A549 (cell line): ENCODE results near the gene TRAPPC2L. TPM values are rescaled to one million over a fixed set of nuclear protein-coding genes. Genes with fewer than 3 reads are reported as not detected.

ENCODE experiments used
- ATAC-seq, 2 experiments: fragments of 200-7000 bp in 1 of 2; fragments of >200 bp in 1 of 2; cut with Nextera tagmentation in 1 of 2; cut with Tn5 transposase in 1 of 2; 3 replicates each; pipeline versions ENCODE4 v1.8.0 to v1.9.1; 2018 to 2020; ENCODE audit warnings: mild to moderate bottlenecking in 1 of 2, moderate library complexity in 1 of 2
- CTCF ChIA-PET: fragments of 300-600 bp; sonication (Branson Sonifier 250); formaldehyde crosslinking; extraction: SDS; loops from one replicate; lab custom pipeline; 2021; ENCODE audit warnings: antibody characterized with exemption, inconsistent platforms; lab: Yijun Ruan, JAX
- POLR2A ChIA-PET: fragments of 350-600 bp; formaldehyde crosslinking; extraction: SDS; loops from one replicate; lab custom pipeline; 2021; ENCODE audit warnings: antibody characterized with exemption, inconsistent platforms; lab: Yijun Ruan, JAX
- DNase-seq, 2 experiments: peaks; one replicate each; pipeline versions ENCODE4 v3.0.0 to v3.0.0-alpha.2; 2011 to 2016; ENCODE audit warnings: low read depth in 1 of 2, low spot score in 1 of 2
- FAIRE-seq: peaks from 2 replicates; lab custom pipeline; 2011; peaks lifted over from hg19 to GRCh38; lab: Jason Lieb, UNC
- H3K27ac ChIP-seq, 2 experiments: fragments of >200 bp; sonication (Bioruptor Twin); formaldehyde crosslinking; 3 replicates each; pipeline ENCODE4 v1.5.1; 2016 to 2017
- H3K4me1 ChIP-seq: fragments of >200 bp; sonication (Bioruptor Twin); formaldehyde crosslinking; 3 replicates; pipeline ENCODE4 v1.6.1; 2016
- H3K4me2 ChIP-seq: fragments of >200 bp; sonication (Bioruptor Twin); formaldehyde crosslinking; 3 replicates; pipeline ENCODE4 v1.6.1; 2016
- H3K4me3 ChIP-seq: fragments of >200 bp; sonication (Bioruptor Twin); formaldehyde crosslinking; 3 replicates; pipeline ENCODE4 v1.5.1; 2016
- H3K9me3 ChIP-seq: fragments of >200 bp; sonication (Bioruptor Twin); formaldehyde crosslinking; 3 replicates; pipeline ENCODE4 v1.6.1; 2016
- CHD4 ChIP-seq: fragments of 200-600 bp; sonication (generic); IDR thresholded peaks from 2 replicates; pipeline ENCODE4 v1.6.1; 2016; ENCODE audit warnings: antibody characterized with exemption, mild to moderate bottlenecking, borderline replicate concordance
- ESRRA ChIP-seq: fragments of 150-350 bp; IDR thresholded peaks from 2 replicates; pipeline ENCODE4 v1.6.1; 2014; ENCODE audit warnings: mild to moderate bottlenecking, low read length, borderline replicate concordance
- FOSL2 ChIP-seq, 2 experiments: fragments of 450-650 bp in 1 of 2; fragments of >200 bp in 1 of 2; sonication (Bioruptor Twin) in 1 of 2; formaldehyde crosslinking; IDR thresholded peaks; 2 replicates each; pipeline versions ENCODE4 v1.5.0 to v1.6.1; 2016 to 2020; ENCODE audit warnings: mild to moderate bottlenecking in 1 of 2, moderate library complexity in 1 of 2
- GATA3 ChIP-seq: IDR thresholded peaks from 2 replicates; pipeline ENCODE4 v1.6.1; 2012; ENCODE audit warnings: borderline replicate concordance
- HDAC2 ChIP-seq: fragments of 200-600 bp; sonication (generic); IDR thresholded peaks from 2 replicates; pipeline ENCODE4 v1.6.1; 2016
- HEYL ChIP-seq: fragments of 250-450 bp; sonication (Bioruptor Pico); IDR thresholded peaks from 2 replicates; pipeline ENCODE4 v1.8.0; 2021; ENCODE audit warnings: mild to moderate bottlenecking, moderate library complexity
- HOXB5 ChIP-seq: fragments of 250-450 bp; sonication (Bioruptor Pico); IDR thresholded peaks from 2 replicates; pipeline ENCODE4 v1.5.0; 2020; ENCODE audit warnings: mild to moderate bottlenecking, moderate library complexity
- JUN ChIP-seq, 2 experiments: fragments of >200 bp; sonication (Bioruptor Twin); formaldehyde crosslinking; IDR thresholded peaks; 2 replicates in 1 of 2; 3 replicates in 1 of 2; pipeline ENCODE4 v1.6.1; 2016 to 2017
- JUNB ChIP-seq: fragments of >200 bp; sonication (Bioruptor Twin); formaldehyde crosslinking; IDR thresholded peaks from 2 replicates; pipeline ENCODE4 v1.6.1; 2016
- KDM1A ChIP-seq: fragments of 200-600 bp; sonication (generic); IDR thresholded peaks from 2 replicates; pipeline ENCODE4 v1.6.1; 2016; ENCODE audit warnings: low read depth, mild to moderate bottlenecking
- KDM5A ChIP-seq: fragments of 200-600 bp; sonication (generic); IDR thresholded peaks from 2 replicates; pipeline ENCODE4 v1.6.1; 2016; ENCODE audit warnings: antibody characterized with exemption, mild to moderate bottlenecking
- MAFK ChIP-seq: fragments of 450-650 bp; IDR thresholded peaks from 2 replicates; pipeline ENCODE4 v1.6.1; 2014; ENCODE audit not compliant: partially characterized antibody
- MAZ ChIP-seq: fragments of 150-350 bp; IDR thresholded peaks from 2 replicates; pipeline ENCODE4 v1.6.1; 2014; ENCODE audit warnings: antibody characterized with exemption, low read depth, low read length, borderline replicate concordance
- NR3C1 ChIP-seq: fragments of >200 bp; sonication (Bioruptor Twin); formaldehyde crosslinking; IDR thresholded peaks from 3 replicates; pipeline ENCODE4 v1.6.1; 2017
- PHF8 ChIP-seq: fragments of 200-600 bp; sonication (generic); IDR thresholded peaks from 2 replicates; pipeline ENCODE4 v1.6.1; 2016; ENCODE audit warnings: low read depth, mild to moderate bottlenecking, antibody characterized with exemption, moderate library complexity, borderline replicate concordance
- POLR2AphosphoS2 ChIP-seq: conservative IDR thresholded peaks from 2 replicates; pipeline ENCODE4 v1.6.1; 2012; ENCODE audit warnings: low read length, improper control_type of control experiment, inconsistent platforms
- RAD21 ChIP-seq, 2 experiments: fragments of >200 bp in 1 of 2; sonication (Bioruptor Twin) in 1 of 2; formaldehyde crosslinking in 1 of 2; IDR thresholded peaks in 1 of 2; conservative IDR thresholded peaks in 1 of 2; 2 replicates in 1 of 2; 3 replicates in 1 of 2; pipeline ENCODE4 v1.6.1; 2012 to 2018; ENCODE audit warnings: inconsistent platforms in 1 of 2
- RNF2 ChIP-seq: fragments of 200-600 bp; sonication (generic); IDR thresholded peaks from 2 replicates; pipeline ENCODE4 v1.6.1; 2016; ENCODE audit warnings: low read depth, mild to moderate bottlenecking, antibody characterized with exemption, moderate library complexity, borderline replicate concordance
- SREBF2 ChIP-seq: fragments of 450-650 bp; IDR thresholded peaks from 2 replicates; pipeline ENCODE4 v1.6.1; 2014; ENCODE audit warnings: mild to moderate bottlenecking, moderate library complexity
- TP53 ChIP-seq: fragments of 250-450 bp; sonication (Bioruptor Pico); IDR thresholded peaks from 2 replicates; pipeline ENCODE4 v1.5.0; 2021; ENCODE audit warnings: mild to moderate bottlenecking, moderate library complexity
- ZNF302 ChIP-seq: fragments of 250-450 bp; sonication (Bioruptor Pico); IDR thresholded peaks from 2 replicates; pipeline ENCODE4 v1.9.0; 2021; ENCODE audit warnings: inconsistent platforms, mild to moderate bottlenecking, moderate library complexity
- WGBS: methylation state at CpG from one replicate; pipeline ENCODE4 v1.1.6; 2017; ENCODE audit errors: missing lambda C conversion rate; 5-methylcytosine and 5-hydroxymethylcytosine counted together
- polyA plus RNA-seq, 4 experiments: library from polyadenylated mRNA; depleted of rRNA in 3 of 4; stranded (reverse); fragments of >200 nt; fragmentation: RNase III in 1 of 4; extraction: RNeasy Plus Mini Kit Qiagen cat#74134 plus additional on column Dnase treatment in 1 of 4; gene quantifications; 2 replicates in 3 of 4; 3 replicates in 1 of 4; pipeline ENCODE4 v1.2.3, GENCODE V29; 2011 to 2017
- TF ChIP-seq, protein P1 (sequence below): fragments of >200 bp; sonication (Bioruptor Twin); formaldehyde crosslinking; IDR thresholded peaks from 3 replicates; pipeline ENCODE4 v1.6.1; 2016
- TF ChIP-seq, protein P2 (sequence below): fragments of >200 bp; sonication (Bioruptor Twin); formaldehyde crosslinking; IDR thresholded peaks from 2 replicates; pipeline ENCODE4 v1.6.1; 2016
- TF ChIP-seq, protein P3 (sequence below): fragments of 200-600 bp; sonication (generic); IDR thresholded peaks from 2 replicates; pipeline ENCODE4 v1.6.1; 2016; ENCODE audit warnings: antibody characterized with exemption, mild to moderate bottlenecking, moderate library complexity
- TF ChIP-seq, protein P4 (sequence below): fragments of >200 bp; sonication (Bioruptor Twin); formaldehyde crosslinking; IDR thresholded peaks from 3 replicates; pipeline ENCODE4 v1.5.1; 2016
- TF ChIP-seq, protein P5 (sequence below): IDR thresholded peaks from 2 replicates; pipeline ENCODE4 v1.6.1; 2012

The TRAPPC2L gene
- polyA plus RNA-seq, 2 of the 4 experiments (the other 2 are of a cell fraction), result 70.3 to 80.2 TPM

DNA sequence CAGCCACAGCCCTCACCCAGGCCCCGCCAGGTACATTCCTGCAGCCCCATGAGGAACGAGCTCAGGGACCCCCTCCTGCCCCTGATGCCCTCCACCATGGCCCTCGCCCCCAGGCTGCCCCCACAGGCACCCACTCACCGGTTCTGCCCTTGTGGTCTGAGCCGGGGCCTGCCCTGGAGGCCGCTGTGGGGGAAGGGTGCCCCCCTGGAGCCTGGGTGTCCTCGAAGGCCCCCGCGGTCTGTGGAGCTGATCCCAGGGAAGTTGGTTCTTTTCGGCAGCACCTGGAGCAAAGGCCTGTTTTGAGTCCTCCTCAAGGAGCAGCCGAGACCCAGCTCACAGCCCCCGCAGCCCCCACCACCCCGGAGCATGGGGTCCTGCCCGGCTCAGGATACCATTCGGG, 7.2 kb downstream of the TRAPPC2L start:
- TF ChIP-seq CHD4 (no peak), HDAC2 (no peak), SREBF2 (no peak), ZNF302 (CRISPR knock-in tag) (no peak), MAZ (no peak), KDM1A (no peak), KDM5A (no peak), HOXB5 (no peak)
- TF ChIP-seq, all 56 proteins: peak for 0
- FAIRE-seq, result no peak
- no peak overlapping the region for H3K27ac ChIP-seq
- WGBS, result 86% methylated on average over 5 of the region's 15 CpGs
- H3K4me3 ChIP-seq, result no peak overlapping the region
- H3K9me3 ChIP-seq, result no peaks in the 10 kb centered on the region
- ChIA-PET CTCF (interaction anchor here (1.0 to 1.2 kb wide), 2 partner anchors 52 to 127 kb away, joined by 3 to 4 read pairs; partner anchors contain the start of gene APRT), POLR2A (no interaction called here)
- DNase-seq, result no peak
- no peaks in the 10 kb centered on the region for H3K4me1 ChIP-seq
- no peak for ATAC-seq
- H3K4me2 ChIP-seq, result no peak overlapping the region

DNA sequence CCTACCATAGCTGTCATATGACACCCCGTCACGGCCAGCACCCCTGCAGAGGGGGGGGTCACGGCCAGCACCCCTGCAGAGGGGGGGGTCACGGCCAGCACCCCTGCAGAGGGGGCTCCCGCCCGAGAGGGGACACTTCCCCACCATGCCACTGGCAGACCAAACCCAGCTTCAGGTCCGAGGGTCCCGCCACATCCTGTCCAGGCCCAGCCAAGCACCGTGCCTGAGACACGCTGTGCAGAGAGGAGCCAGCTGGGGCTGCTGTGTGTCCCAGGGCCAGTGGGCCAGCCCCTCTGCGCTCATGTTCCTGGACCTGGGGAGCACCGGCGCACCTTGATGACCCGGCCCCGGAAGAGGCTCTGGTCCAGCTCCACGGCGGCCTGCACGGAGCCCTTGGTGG, 7.6 kb downstream of the TRAPPC2L start:
- no peak for TF ChIP-seq FOSL2 (IDR thresholded peaks at IDR 0.05)
- no peak for TF ChIP-seq FOSL2 (CRISPR knock-in tag; IDR thresholded peaks at IDR 0.05)
- TF ChIP-seq RNF2, result no peak
- no peak for TF ChIP-seq RAD21 (conservative IDR thresholded peaks at IDR 0.05 in 1 of 2, IDR thresholded peaks at IDR 0.05 in 1 of 2)
- no peak for TF ChIP-seq TP53 (CRISPR knock-in tag)
- TF ChIP-seq, protein P1, sequence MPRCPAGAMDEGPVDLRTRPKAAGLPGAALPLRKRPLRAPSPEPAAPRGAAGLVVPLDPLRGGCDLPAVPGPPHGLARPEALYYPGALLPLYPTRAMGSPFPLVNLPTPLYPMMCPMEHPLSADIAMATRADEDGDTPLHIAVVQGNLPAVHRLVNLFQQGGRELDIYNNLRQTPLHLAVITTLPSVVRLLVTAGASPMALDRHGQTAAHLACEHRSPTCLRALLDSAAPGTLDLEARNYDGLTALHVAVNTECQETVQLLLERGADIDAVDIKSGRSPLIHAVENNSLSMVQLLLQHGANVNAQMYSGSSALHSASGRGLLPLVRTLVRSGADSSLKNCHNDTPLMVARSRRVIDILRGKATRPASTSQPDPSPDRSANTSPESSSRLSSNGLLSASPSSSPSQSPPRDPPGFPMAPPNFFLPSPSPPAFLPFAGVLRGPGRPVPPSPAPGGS, result no peak
- TF ChIP-seq JUN (IDR thresholded peaks at IDR 0.05), result no peak
- TF ChIP-seq, protein P2, sequence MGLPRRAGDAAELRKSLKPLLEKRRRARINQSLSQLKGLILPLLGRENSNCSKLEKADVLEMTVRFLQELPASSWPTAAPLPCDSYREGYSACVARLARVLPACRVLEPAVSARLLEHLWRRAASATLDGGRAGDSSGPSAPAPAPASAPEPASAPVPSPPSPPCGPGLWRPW, result no peak
- TF ChIP-seq POLR2AphosphoS2, result no peak
- TF ChIP-seq SREBF2, result no peak
- TF ChIP-seq, all 56 proteins: peak for 0
- H3K27ac ChIP-seq, result no peak overlapping the region
- H3K4me2 ChIP-seq, result no peak overlapping the region
- ChIA-PET CTCF (interaction anchor here (1.0 to 1.7 kb wide), 5 partner anchors 37 to 303 kb away, joined by 3 to 7 read pairs (median 4); partner anchors contain the start of gene APRT), POLR2A (no interaction called here)
- ATAC-seq (0 out of 6 replicates have a peak, but pooled peaks of 1 of the 2 experiments have one; percentile 13), FAIRE-seq (no peak), DNase-seq (no peak)
- no peaks in the 10 kb centered on the region for H3K9me3 ChIP-seq
- WGBS, result no CpG with 5 or more reads among the region's 18 CpGs
- H3K4me1 ChIP-seq, result no peaks in the 10 kb centered on the region
- no peak overlapping the region for H3K4me3 ChIP-seq

DNA sequence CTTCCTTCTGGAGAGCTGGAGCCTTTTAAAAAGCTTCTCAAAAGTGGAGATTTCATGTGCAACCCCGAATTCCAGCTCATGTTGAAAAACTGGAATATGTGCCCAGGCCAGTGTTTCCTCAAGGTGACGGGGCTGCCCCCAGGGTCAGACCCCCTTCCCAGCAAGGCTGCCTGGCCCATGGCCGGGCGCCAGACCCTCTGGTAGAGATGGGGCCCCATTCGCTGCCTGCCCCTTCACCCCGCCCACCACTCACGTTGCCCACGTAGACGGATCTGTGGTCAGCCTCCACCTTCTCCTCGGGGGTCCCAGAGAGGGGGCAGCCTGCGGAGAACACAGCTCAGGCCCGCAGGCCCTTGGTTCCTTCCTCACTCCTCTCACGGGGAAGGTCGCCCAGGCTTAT, 8.4 kb downstream of the TRAPPC2L start:
- CTCF ChIA-PET, result interaction anchor here (1.0 to 2.0 kb wide), 5 partner anchors 7 to 302 kb away, joined by 3 to 8 read pairs (median 4); no protein-coding TSS in a partner anchor

More for the DNA sequence above, 8.4 kb downstream of the TRAPPC2L start:
- no peaks in the 10 kb centered on the region for H3K4me1 ChIP-seq
- WGBS, result 83% methylated on average over 12 of the region's 14 CpGs
- H3K9me3 ChIP-seq, result no peaks in the 10 kb centered on the region
- no peak overlapping the region for H3K4me3 ChIP-seq
- TF ChIP-seq, protein P3, sequence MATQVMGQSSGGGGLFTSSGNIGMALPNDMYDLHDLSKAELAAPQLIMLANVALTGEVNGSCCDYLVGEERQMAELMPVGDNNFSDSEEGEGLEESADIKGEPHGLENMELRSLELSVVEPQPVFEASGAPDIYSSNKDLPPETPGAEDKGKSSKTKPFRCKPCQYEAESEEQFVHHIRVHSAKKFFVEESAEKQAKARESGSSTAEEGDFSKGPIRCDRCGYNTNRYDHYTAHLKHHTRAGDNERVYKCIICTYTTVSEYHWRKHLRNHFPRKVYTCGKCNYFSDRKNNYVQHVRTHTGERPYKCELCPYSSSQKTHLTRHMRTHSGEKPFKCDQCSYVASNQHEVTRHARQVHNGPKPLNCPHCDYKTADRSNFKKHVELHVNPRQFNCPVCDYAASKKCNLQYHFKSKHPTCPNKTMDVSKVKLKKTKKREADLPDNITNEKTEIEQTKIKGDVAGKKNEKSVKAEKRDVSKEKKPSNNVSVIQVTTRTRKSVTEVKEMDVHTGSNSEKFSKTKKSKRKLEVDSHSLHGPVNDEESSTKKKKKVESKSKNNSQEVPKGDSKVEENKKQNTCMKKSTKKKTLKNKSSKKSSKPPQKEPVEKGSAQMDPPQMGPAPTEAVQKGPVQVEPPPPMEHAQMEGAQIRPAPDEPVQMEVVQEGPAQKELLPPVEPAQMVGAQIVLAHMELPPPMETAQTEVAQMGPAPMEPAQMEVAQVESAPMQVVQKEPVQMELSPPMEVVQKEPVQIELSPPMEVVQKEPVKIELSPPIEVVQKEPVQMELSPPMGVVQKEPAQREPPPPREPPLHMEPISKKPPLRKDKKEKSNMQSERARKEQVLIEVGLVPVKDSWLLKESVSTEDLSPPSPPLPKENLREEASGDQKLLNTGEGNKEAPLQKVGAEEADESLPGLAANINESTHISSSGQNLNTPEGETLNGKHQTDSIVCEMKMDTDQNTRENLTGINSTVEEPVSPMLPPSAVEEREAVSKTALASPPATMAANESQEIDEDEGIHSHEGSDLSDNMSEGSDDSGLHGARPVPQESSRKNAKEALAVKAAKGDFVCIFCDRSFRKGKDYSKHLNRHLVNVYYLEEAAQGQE, result no peak
- TF ChIP-seq, protein P4, sequence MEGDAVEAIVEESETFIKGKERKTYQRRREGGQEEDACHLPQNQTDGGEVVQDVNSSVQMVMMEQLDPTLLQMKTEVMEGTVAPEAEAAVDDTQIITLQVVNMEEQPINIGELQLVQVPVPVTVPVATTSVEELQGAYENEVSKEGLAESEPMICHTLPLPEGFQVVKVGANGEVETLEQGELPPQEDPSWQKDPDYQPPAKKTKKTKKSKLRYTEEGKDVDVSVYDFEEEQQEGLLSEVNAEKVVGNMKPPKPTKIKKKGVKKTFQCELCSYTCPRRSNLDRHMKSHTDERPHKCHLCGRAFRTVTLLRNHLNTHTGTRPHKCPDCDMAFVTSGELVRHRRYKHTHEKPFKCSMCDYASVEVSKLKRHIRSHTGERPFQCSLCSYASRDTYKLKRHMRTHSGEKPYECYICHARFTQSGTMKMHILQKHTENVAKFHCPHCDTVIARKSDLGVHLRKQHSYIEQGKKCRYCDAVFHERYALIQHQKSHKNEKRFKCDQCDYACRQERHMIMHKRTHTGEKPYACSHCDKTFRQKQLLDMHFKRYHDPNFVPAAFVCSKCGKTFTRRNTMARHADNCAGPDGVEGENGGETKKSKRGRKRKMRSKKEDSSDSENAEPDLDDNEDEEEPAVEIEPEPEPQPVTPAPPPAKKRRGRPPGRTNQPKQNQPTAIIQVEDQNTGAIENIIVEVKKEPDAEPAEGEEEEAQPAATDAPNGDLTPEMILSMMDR, result no peak
- no peak for TF ChIP-seq PHF8
- TF ChIP-seq NR3C1, result no peak
- no peak for TF ChIP-seq MAFK
- no peak for TF ChIP-seq JUNB
- TF ChIP-seq GATA3, result no peak
- TF ChIP-seq, protein P5, sequence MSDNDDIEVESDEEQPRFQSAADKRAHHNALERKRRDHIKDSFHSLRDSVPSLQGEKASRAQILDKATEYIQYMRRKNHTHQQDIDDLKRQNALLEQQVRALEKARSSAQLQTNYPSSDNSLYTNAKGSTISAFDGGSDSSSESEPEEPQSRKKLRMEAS, result no peak
- no peak for TF ChIP-seq ESRRA
- no peak for TF ChIP-seq HEYL (CRISPR knock-in tag)
- TF ChIP-seq CHD4, result no peak
- TF ChIP-seq, all 56 proteins: peak for 0
- ATAC-seq (no peak), DNase-seq (no peak), FAIRE-seq (no peak)
- POLR2A ChIA-PET, result no interaction called here
- Histone ChIP-seq H3K27ac (no peak overlapping the region), H3K4me2 (no peak overlapping the region)
